Heart left ventricle (tissue), 13 donors: ENCODE measurements around the gene LZTS2.

ENCODE experiments used
- POLR2A ChIP-seq, 2 donors: fragments of 450-650 bp; IDR thresholded peaks; one replicate each; pipeline ENCODE4 v1.6.1; 2017; ENCODE audit warnings: antibody characterized with exemption in 2 of 2, mild to moderate bottlenecking in 2 of 2, moderate library complexity in 2 of 2
- TF ChIP-seq, protein P1 (sequence below), 12 donors: fragments of 200-600 bp; sonication (generic) in 4 of 12; IDR thresholded peaks; one replicate each; pipeline versions ENCODE4 v1.5.0 to v1.8.0; 2018 to 2022; ENCODE audit warnings: antibody characterized with exemption in 12 of 12, mild to moderate bottlenecking in 5 of 12
- donor health status: ischemic (EF 13 %, LVEDD 7.1; RV severe dilation, severe dysfunction).
- donor health status: DM: no; HTN: yes; CAD: no.
- donor health status: DM: no; HTN: no; CAD: no.
- donor health status: ischemic (EF 25% LVEDD 6.9; RV normal size, moderate dysfunction).
- donor health status: ischemic (EF 25% LVEDD 5.7; RV mildly dilated, moderate dysfunction).
- donor health status: ischemic (EF 35%, LVEDD 5.7; RV mildly dilated, moderate dysfunction).
- donor health status: nonischemic (EF 11% LVEDD 7.7; RV severe dilation, severe dysfunction).
- donor health status: DM: yes; HTN: yes; CAD: no.
- donor health status: PGD.
- donor health status: ischemic (EF 29% LVEDD 5.4; RV normal size, mild dysfunction).
- donor health status: nonischemic (EF 23%, LVEDD 6.1; RV moderate dilation, normal function).

GRCh38 chr10:100966887-100967286, 32.7 kb upstream of the LZTS2 start:
- TF ChIP-seq POLR2A (IDR thresholded peaks at IDR 0.05), result no peak
- TF ChIP-seq, protein P1, sequence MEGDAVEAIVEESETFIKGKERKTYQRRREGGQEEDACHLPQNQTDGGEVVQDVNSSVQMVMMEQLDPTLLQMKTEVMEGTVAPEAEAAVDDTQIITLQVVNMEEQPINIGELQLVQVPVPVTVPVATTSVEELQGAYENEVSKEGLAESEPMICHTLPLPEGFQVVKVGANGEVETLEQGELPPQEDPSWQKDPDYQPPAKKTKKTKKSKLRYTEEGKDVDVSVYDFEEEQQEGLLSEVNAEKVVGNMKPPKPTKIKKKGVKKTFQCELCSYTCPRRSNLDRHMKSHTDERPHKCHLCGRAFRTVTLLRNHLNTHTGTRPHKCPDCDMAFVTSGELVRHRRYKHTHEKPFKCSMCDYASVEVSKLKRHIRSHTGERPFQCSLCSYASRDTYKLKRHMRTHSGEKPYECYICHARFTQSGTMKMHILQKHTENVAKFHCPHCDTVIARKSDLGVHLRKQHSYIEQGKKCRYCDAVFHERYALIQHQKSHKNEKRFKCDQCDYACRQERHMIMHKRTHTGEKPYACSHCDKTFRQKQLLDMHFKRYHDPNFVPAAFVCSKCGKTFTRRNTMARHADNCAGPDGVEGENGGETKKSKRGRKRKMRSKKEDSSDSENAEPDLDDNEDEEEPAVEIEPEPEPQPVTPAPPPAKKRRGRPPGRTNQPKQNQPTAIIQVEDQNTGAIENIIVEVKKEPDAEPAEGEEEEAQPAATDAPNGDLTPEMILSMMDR (IDR thresholded peaks at IDR 0.05), result no peak
